ELR (cell line): ENCODE results near the gene MANSC4.
A peak's percentile ranks its signal among the peaks of the same experiment; 100 is the strongest.
"Not testable (repeated sequence)": the region's sequence is repeated elsewhere in the genome, so short reads cannot be mapped to it uniquely, and the experiment has no call there.

Experiments used
- DNase-seq: peaks from one replicate; pipeline ENCODE4 v3.0.0-alpha.2; 2015; ENCODE audit warnings: low read depth

MANSC4 gene

GRCh38 chr12:27751386-27752047 is 28.5 kb downstream of the MANSC4 start:
- no peak for DNase-seq

DNA sequence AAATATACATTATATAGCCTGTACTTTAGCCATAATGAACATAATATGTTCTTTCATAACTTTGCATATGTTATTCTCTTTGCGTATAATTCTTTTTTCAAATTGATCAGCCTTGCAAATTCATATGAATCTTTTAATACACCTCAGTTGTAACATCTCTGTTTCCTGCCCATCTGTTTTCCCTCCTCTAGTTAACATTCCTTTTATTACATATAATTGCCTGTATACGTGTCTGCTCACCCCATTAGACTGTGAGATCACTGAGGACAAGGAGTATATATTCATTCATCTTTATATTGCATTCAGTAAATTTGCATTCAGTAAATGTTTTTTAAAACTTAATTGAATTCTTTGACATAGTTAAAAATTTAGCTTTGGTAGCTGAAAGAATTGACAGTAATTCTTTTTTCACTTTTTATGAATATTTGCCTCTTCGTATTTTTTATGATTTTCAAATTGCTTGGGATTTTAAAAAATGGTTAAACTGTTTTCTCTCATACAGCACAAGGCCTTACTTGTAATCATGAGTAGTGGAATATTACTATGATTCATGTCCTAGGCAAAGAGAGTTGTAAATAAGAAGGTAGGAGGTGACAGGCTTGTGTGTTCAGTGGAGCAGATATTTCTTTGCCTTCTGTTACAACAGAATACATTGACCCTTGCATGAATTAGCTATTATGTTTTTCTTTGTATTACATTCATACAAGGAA is 32.8 kb downstream of the MANSC4 start:
- DNase-seq: peak; percentile 67

DNA sequence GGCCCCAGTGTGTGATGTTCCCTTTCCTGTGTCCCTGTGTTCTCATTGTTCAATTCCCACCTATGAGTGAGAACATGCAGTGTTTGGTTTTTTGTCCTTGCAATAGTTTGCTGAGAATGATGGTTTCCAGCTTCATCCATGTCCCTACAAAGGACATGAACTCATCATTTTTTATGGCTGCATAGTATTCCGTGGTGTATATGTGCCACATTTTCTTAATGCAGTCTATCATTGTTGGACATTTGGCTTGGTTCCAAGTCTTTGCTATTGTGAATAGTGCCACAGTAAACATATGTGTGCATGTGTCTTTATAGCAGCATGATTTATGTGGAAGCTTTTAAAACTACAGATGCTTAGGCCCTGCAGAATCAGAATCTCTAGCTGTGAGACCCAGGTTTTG is 34.3 kb downstream of the MANSC4 start:
- DNase-seq: not testable (repeated sequence)

DNA sequence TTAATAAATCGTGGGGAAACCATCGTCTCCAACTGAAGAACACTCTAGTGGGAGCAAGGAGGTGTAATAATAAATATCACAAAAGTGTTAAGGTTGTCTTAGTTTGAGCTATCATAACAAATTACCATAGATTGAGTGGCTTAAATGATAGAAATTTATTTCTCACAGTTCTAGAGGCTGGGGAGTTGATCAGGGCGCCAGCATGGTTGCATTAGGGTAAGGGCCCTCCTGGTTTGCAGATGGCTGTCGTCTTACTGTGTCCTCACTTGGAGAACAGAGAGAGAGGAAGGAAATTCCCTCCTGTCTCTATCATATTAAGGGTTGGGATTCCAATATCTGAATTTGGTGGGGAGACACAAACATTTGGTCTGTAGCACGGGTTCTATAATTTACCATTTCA is 36.4 kb downstream of the MANSC4 start:
- no peak for DNase-seq

DNA sequence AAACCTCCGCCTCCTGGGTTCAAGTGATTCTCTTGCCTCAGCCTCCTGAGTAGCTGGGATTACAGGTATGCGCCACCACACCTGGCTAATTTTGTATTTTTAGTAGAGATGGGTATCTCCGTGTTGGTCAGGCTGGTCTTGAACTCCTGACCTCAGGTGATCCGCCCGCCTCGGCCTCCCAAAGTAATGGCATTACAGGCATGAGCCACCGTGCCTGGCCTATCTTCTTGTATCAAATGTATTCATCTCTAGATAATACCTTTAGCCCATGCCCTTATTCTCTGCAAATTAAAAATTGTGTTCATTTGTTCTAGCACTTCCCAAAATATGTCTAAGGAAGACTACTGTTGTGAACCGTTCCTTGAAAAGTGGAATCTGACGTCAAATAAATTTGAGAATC is 45.7 kb downstream of the MANSC4 start:
- DNase-seq: not testable (repeated sequence)

GRCh38 chr12:27733791-27734190 is 46.2 kb downstream of the MANSC4 start:
- DNase-seq: no peak

- peak; percentile 60 for DNase-seq
These were observed 46.9 kb downstream of the MANSC4 start for GRCh38 chr12:27733052-27733656.

GRCh38 chr12:27732281-27732680 is 47.8 kb downstream of the MANSC4 start:
- DNase-seq: peak; percentile 28

DNA sequence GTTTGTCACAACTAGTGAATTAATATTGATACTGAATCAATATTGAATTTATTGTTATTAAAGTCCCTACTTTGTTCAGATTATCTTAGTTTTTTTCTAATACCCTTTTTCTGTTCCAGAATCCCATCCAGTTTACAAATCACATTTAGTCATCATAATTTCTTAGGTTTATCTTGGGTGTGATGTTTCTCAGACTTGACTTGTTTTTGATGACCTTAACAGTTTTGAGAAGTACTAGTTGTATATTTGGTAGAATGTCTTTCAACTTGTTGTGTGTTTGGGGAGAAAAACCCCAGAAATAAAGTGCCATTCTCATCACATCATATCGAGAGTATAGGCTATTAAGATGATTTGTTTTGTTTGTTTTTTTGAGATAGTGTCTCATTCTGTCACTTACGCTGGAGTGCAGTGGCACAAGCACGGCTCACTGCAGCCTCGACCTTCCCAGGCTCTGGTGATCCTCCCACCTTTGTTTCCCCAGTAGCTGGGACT is 49.9 kb downstream of the MANSC4 start:
- no peak for DNase-seq

- DNase-seq: no peak
These were observed 56.8 kb downstream of the MANSC4 start for GRCh38 chr12:27723212-27723611.
